K562 (cell line): ENCODE data around the gene RNF34. TPM values are rescaled to one million over a fixed set of nuclear protein-coding genes. Genes with fewer than 3 reads are reported as not detected.

Experiments used
- ARID1B ChIP-seq: fragments of 450-650 bp; IDR thresholded peaks from 2 replicates; pipeline ENCODE4 v1.6.1; 2016; ENCODE audit warnings: antibody characterized with exemption, mild to moderate bottlenecking, inconsistent platforms
- KAT7 ChIP-seq: sonication (generic); formaldehyde crosslinking; IDR thresholded peaks from 2 replicates; pipeline ENCODE4 v1.8.0; 2022; ENCODE audit warnings: missing genetic modification reagents, mild to moderate bottlenecking, borderline replicate concordance
- MCM5 ChIP-seq: fragments of 450-650 bp; IDR thresholded peaks from 2 replicates; pipeline ENCODE4 v1.6.1; 2016; ENCODE audit warnings: low read depth
- MTA2 ChIP-seq: fragments of 450-650 bp; IDR thresholded peaks from 2 replicates; pipeline ENCODE4 v1.6.1; 2016; ENCODE audit warnings: low read depth
- SIX5 ChIP-seq, 2 experiments: IDR thresholded peaks; 2 replicates each; pipeline ENCODE4 v1.6.1; 2011; ENCODE audit warnings: low read length in 2 of 2, borderline replicate concordance in 1 of 2, low read depth in 1 of 2, mild to moderate bottlenecking in 1 of 2, moderate library complexity in 1 of 2; ENCODE audit not compliant: insufficient read depth in 1 of 2
- SMARCB1 ChIP-seq: IDR thresholded peaks from 2 replicates; pipeline ENCODE4 v1.6.1; 2011; ENCODE audit warnings: improper control_type of control experiment, low read depth; ENCODE audit not compliant: insufficient read length
- SMARCE1 ChIP-seq: fragments of 450-650 bp; IDR thresholded peaks from 2 replicates; pipeline ENCODE4 v1.7.1; 2016; ENCODE audit warnings: mild to moderate bottlenecking
- ZFP30 ChIP-seq: fragments of 250-450 bp; sonication (Bioruptor Pico); IDR thresholded peaks from 2 replicates; pipeline ENCODE4 v1.8.0; 2022; ENCODE audit warnings: moderate library complexity, mild to moderate bottlenecking, inconsistent platforms, borderline replicate concordance
- ZNF3 ChIP-seq: fragments of 250-450 bp; sonication (Bioruptor Pico); IDR thresholded peaks from 2 replicates; pipeline ENCODE4 v1.5.0; 2021; ENCODE audit warnings: mild to moderate bottlenecking, moderate library complexity
- polyA plus RNA-seq, 8 experiments: library from polyadenylated mRNA; depleted of rRNA in 4 of 8; stranded (reverse) in 5 of 8; unstranded in 3 of 8; fragments of >200 nt; fragmentation: Nextera tagmentation in 2 of 8; fragmentation: Illumina TruSeq in 1 of 8; extraction: Ambion mirVana in 2 of 8; extraction: Trizol in 1 of 8; gene quantifications; 2 replicates each; pipeline versions ENCODE4 v1.2.1 to v1.2.3, GENCODE V29; 2011 to 2014; ENCODE audit warnings: inconsistent platforms in 1 of 8, missing spikeins in 1 of 8
- total RNA-seq, 7 experiments: library from RNA; depleted of rRNA in 6 of 7; stranded (reverse); fragments of >200 nt in 6 of 7; fragmentation: Illumina TruSeq in 2 of 7; extraction: Trizol in 2 of 7; gene quantifications; 2 replicates each; pipeline versions ENCODE4 v1.2.1 to v1.2.3, GENCODE V29; 2011 to 2021; ENCODE audit warnings: low replicate concordance in 1 of 7
- TF ChIP-seq, protein P1 (sequence below): sonication (generic); formaldehyde crosslinking; IDR thresholded peaks from 2 replicates; pipeline ENCODE4 v1.8.1; 2023; ENCODE audit warnings: mild to moderate bottlenecking, missing genetic modification reagents
- TF ChIP-seq, protein P2 (sequence below): sonication (generic); formaldehyde crosslinking; IDR thresholded peaks from 2 replicates; pipeline ENCODE4 v1.8.1; 2023; ENCODE audit warnings: missing genetic modification reagents, mild to moderate bottlenecking, borderline replicate concordance
- TF ChIP-seq, protein P3 (sequence below): fragments of 450-650 bp; formaldehyde crosslinking; IDR thresholded peaks from 2 replicates; pipeline ENCODE4 v1.4.0; 2020; ENCODE audit warnings: mild to moderate bottlenecking
- TF ChIP-seq, protein P4 (sequence below): fragments of 200-400 bp; formaldehyde crosslinking; IDR thresholded peaks from 2 replicates; pipeline ENCODE4 v1.6.1; 2017; ENCODE audit warnings: mild to moderate bottlenecking, low read depth, low read length, moderate library complexity

RNF34 gene
- total and polyA plus RNA-seq, 9 of the 15 experiments (the other 6 are each of a cell fraction or from before 2014, with no cell fraction given), result 41.7 to 88.9 (median 54.1) TPM

DNA sequence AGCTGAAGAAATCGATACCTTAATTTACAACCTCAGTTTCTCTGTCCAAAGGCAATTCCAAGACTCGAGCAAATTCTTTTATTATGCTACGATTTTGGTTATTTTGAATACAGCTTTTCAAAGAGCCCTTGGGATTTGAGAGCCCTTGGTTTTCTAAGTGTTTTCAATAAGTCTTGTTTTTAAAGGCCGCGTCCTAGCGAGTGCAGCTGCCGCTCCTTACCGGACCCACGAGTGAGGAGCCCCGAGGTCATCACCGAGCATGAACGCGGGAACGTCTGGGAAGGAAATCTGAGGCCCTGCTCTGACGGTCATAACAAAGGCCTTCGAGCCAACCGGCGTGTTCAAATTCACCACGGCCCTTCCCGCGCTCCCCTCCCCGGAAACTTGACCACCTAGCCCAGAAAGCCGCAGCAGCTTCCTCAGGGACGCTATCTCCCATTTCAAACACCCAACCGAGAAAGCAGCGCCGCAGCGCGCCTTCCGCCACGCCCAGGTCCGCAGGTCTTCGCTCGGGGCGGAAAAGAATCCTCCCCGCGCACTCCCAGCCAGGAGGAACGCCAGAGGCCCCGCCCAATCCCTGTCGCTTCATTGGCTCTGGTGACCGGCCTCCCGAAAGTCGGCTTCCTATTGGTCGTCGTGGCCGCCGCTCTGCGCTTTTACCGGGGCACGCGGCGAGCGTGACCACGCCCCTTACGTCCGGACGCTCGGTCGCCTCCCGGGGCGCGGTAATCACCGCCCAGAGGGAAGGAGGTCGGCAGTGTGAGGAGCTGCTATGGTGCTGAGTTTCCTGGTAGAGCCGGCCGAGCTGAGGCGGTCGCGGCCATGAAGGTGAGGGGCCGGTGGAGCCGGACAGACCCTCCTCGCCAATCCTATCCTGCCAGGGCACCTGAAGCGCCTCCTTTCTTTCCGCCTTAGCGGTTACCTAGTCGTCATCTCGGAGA, at the start of gene RNF34 (continued):
- TF ChIP-seq, protein P1, sequence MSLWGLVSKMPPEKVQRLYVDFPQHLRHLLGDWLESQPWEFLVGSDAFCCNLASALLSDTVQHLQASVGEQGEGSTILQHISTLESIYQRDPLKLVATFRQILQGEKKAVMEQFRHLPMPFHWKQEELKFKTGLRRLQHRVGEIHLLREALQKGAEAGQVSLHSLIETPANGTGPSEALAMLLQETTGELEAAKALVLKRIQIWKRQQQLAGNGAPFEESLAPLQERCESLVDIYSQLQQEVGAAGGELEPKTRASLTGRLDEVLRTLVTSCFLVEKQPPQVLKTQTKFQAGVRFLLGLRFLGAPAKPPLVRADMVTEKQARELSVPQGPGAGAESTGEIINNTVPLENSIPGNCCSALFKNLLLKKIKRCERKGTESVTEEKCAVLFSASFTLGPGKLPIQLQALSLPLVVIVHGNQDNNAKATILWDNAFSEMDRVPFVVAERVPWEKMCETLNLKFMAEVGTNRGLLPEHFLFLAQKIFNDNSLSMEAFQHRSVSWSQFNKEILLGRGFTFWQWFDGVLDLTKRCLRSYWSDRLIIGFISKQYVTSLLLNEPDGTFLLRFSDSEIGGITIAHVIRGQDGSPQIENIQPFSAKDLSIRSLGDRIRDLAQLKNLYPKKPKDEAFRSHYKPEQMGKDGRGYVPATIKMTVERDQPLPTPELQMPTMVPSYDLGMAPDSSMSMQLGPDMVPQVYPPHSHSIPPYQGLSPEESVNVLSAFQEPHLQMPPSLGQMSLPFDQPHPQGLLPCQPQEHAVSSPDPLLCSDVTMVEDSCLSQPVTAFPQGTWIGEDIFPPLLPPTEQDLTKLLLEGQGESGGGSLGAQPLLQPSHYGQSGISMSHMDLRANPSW (CRISPR knock-in tag), result 0 out of 2 replicates have a peak, but pooled peaks have one; percentile 5
- TF ChIP-seq ARID1B (0 out of 2 replicates have a peak, but pooled peaks have one; percentile 17), MTA2 (no peak), ZFP30 (CRISPR knock-in tag) (no peak), SMARCE1 (peak; percentile 49; the same call in 1 of the 2 replicates), SMARCB1 (no peak), MCM5 (no peak), ZNF3 (CRISPR knock-in tag) (no peak), KAT7 (CRISPR knock-in tag) (no peak), SIX5 (IDR thresholded peaks at IDR 0.05; ENCODE audit: borderline replicate concordance in 1 of 2, insufficient read depth in 1 of 2, low read depth in 1 of 2, low read length in 2 of 2) (no peak; a peak in 2 of 4 replicates)
- TF ChIP-seq, protein P2, sequence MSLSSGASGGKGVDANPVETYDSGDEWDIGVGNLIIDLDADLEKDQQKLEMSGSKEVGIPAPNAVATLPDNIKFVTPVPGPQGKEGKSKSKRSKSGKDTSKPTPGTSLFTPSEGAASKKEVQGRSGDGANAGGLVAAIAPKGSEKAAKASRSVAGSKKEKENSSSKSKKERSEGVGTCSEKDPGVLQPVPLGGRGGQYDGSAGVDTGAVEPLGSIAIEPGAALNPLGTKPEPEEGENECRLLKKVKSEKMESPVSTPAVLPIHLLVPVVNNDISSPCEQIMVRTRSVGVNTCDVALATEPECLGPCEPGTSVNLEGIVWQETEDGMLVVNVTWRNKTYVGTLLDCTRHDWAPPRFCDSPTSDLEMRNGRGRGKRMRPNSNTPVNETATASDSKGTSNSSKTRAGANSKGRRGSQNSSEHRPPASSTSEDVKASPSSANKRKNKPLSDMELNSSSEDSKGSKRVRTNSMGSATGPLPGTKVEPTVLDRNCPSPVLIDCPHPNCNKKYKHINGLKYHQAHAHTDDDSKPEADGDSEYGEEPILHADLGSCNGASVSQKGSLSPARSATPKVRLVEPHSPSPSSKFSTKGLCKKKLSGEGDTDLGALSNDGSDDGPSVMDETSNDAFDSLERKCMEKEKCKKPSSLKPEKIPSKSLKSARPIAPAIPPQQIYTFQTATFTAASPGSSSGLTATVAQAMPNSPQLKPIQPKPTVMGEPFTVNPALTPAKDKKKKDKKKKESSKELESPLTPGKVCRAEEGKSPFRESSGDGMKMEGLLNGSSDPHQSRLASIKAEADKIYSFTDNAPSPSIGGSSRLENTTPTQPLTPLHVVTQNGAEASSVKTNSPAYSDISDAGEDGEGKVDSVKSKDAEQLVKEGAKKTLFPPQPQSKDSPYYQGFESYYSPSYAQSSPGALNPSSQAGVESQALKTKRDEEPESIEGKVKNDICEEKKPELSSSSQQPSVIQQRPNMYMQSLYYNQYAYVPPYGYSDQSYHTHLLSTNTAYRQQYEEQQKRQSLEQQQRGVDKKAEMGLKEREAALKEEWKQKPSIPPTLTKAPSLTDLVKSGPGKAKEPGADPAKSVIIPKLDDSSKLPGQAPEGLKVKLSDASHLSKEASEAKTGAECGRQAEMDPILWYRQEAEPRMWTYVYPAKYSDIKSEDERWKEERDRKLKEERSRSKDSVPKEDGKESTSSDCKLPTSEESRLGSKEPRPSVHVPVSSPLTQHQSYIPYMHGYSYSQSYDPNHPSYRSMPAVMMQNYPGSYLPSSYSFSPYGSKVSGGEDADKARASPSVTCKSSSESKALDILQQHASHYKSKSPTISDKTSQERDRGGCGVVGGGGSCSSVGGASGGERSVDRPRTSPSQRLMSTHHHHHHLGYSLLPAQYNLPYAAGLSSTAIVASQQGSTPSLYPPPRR (CRISPR knock-in tag), result no peak
- TF ChIP-seq, protein P3, sequence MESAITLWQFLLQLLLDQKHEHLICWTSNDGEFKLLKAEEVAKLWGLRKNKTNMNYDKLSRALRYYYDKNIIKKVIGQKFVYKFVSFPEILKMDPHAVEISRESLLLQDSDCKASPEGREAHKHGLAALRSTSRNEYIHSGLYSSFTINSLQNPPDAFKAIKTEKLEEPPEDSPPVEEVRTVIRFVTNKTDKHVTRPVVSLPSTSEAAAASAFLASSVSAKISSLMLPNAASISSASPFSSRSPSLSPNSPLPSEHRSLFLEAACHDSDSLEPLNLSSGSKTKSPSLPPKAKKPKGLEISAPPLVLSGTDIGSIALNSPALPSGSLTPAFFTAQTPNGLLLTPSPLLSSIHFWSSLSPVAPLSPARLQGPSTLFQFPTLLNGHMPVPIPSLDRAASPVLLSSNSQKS, result no peak
- TF ChIP-seq, protein P4, sequence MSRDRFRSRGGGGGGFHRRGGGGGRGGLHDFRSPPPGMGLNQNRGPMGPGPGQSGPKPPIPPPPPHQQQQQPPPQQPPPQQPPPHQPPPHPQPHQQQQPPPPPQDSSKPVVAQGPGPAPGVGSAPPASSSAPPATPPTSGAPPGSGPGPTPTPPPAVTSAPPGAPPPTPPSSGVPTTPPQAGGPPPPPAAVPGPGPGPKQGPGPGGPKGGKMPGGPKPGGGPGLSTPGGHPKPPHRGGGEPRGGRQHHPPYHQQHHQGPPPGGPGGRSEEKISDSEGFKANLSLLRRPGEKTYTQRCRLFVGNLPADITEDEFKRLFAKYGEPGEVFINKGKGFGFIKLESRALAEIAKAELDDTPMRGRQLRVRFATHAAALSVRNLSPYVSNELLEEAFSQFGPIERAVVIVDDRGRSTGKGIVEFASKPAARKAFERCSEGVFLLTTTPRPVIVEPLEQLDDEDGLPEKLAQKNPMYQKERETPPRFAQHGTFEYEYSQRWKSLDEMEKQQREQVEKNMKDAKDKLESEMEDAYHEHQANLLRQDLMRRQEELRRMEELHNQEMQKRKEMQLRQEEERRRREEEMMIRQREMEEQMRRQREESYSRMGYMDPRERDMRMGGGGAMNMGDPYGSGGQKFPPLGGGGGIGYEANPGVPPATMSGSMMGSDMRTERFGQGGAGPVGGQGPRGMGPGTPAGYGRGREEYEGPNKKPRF, result no peak
